RWPE1 (cell line): Measurements from ENCODE around the gene LPA.

Experiments used
- CTCF ChIA-PET: fragments of 350-600 bp; sonication (Branson Sonifier 250); formaldehyde crosslinking; extraction: SDS; loops from one replicate; lab custom pipeline; 2021; lab: Yijun Ruan, JAX
- POLR2A ChIA-PET: fragments of 400-600 bp; formaldehyde crosslinking; extraction: SDS; loops from one replicate; lab custom pipeline; 2020; ENCODE audit warnings: antibody characterized with exemption; ENCODE audit not compliant: low non-redundant PET; lab: Yijun Ruan, JAX
- DNase-seq: peaks from one replicate; pipeline ENCODE4 v3.0.0; 2012; ENCODE audit warnings: low spot score
- H3K27ac ChIP-seq: fragments of 450-650 bp; 2 replicates; pipeline ENCODE4 v1.5.1; 2017
- CTCF ChIP-seq: fragments of 450-650 bp; conservative IDR thresholded peaks from 2 replicates; pipeline ENCODE4 v1.5.1; 2017; ENCODE audit warnings: low read depth, mild to moderate bottlenecking

The LPA gene

GRCh38 chr6:160668589-160668988, 4.5 kb upstream of the LPA start:
- DNase-seq = no peak
- ChIA-PET CTCF (no interaction called here), POLR2A (no interaction called here)
- H3K27ac ChIP-seq = no peak overlapping the region
- TF ChIP-seq CTCF = no peak

- ChIA-PET POLR2A (no interaction called here), CTCF (interaction anchor here (0.6 to 0.9 kb wide), 3 partner anchors 147 to 1876 kb away, joined by 3 read pairs; no protein-coding TSS in a partner anchor)
- no peak overlapping the region for H3K27ac ChIP-seq
- peak; percentile 54 for TF ChIP-seq CTCF
- DNase-seq = peak; percentile 64
These were observed 3.8 kb upstream of the LPA start for GRCh38 chr6:160667639-160668481.

GRCh38 chr6:160662842-160663241, 1.2 kb downstream of the LPA start:
- CTCF ChIA-PET = no interaction called here
- no peak for DNase-seq
- no peak overlapping the region for H3K27ac ChIP-seq
- POLR2A ChIA-PET = no interaction called here
- TF ChIP-seq CTCF = no peak

GRCh38 chr6:160662429-160662828, 1.6 kb downstream of the LPA start:
- POLR2A ChIA-PET = no interaction called here
- CTCF ChIA-PET = no interaction called here
- DNase-seq = no peak
- no peak overlapping the region for H3K27ac ChIP-seq
- TF ChIP-seq CTCF = no peak

GRCh38 chr6:160661216-160661615, 2.9 kb downstream of the LPA start:
- POLR2A ChIA-PET = no interaction called here
- DNase-seq = no peak
- CTCF ChIA-PET = no interaction called here
- no peak for TF ChIP-seq CTCF
- no peak overlapping the region for H3K27ac ChIP-seq

- ChIA-PET POLR2A (no interaction called here), CTCF (interaction anchor here (0.6 kb wide), 1 partner anchor 13 kb away, joined by 6 read pairs; no protein-coding TSS in a partner anchor)
- TF ChIP-seq CTCF = no peak
- H3K27ac ChIP-seq = no peak overlapping the region
- no peak for DNase-seq
These were observed 4.5 kb downstream of the LPA start for GRCh38 chr6:160659562-160659961.
